Stimulated activated CD4-positive, alpha-beta T cell treated with anti-CD3 and anti-CD28 coated beads, Interleukin-4, amount 100 ng/mL, for 1 hour (primary cell): ENCODE data around the gene AURKAIP1.
"Not testable (repeated sequence)": the region's sequence is repeated elsewhere in the genome, so short reads cannot be mapped to it uniquely, and the experiment has no call there.

Experiments used
- DNase-seq: peaks from one replicate; pipeline ENCODE4 v3.0.0-alpha.2; 2020

The AURKAIP1 gene

GRCh38 chr1:1406101-1406820, 31.3 kb upstream of the AURKAIP1 start:
- DNase-seq, result no peak

GRCh38 chr1:1403653-1404052, 28.6 kb upstream of the AURKAIP1 start:
- no peak for DNase-seq

GRCh38 chr1:1402901-1403392, 27.9 kb upstream of the AURKAIP1 start:
- not testable (repeated sequence) for DNase-seq

- DNase-seq, result peak; percentile 51
Observed at GRCh38 chr1:1402072-1402900, 27.3 kb upstream of the AURKAIP1 start.

- DNase-seq, result no peak
Observed at GRCh38 chr1:1401457-1402010, 26.5 kb upstream of the AURKAIP1 start.

- DNase-seq, result no peak
Observed at GRCh38 chr1:1400576-1401456, 25.8 kb upstream of the AURKAIP1 start.

- DNase-seq, result peak; percentile 33
Observed at GRCh38 chr1:1399872-1400575, 25.0 kb upstream of the AURKAIP1 start.

- peak; percentile 100 for DNase-seq
Observed at GRCh38 chr1:1399187-1399871, 24.3 kb upstream of the AURKAIP1 start, which contains the start of gene CCNL2. TSS of gene CCNL2 (minus strand) at chr1:1399335. CDS start at chr1:1399306, 29 bp downstream.

- no peak for DNase-seq
Observed at GRCh38 chr1:1398677-1399186, 23.7 kb upstream of the AURKAIP1 start.

GRCh38 chr1:1397839-1398523, 23.0 kb upstream of the AURKAIP1 start:
- no peak for DNase-seq

GRCh38 chr1:1395166-1395565, 20.2 kb upstream of the AURKAIP1 start:
- no peak for DNase-seq

GRCh38 chr1:1394116-1394515, 19.1 kb upstream of the AURKAIP1 start:
- DNase-seq, result no peak

GRCh38 chr1:1393428-1393827, 18.4 kb upstream of the AURKAIP1 start:
- DNase-seq, result no peak

- DNase-seq, result no peak
Observed at GRCh38 chr1:1393014-1393413, 18.0 kb upstream of the AURKAIP1 start.

- no peak for DNase-seq
Observed at GRCh38 chr1:1391225-1391624, 16.2 kb upstream of the AURKAIP1 start.

- no peak for DNase-seq
Observed at GRCh38 chr1:1390675-1391074, 15.7 kb upstream of the AURKAIP1 start.

- DNase-seq, result no peak
Observed at GRCh38 chr1:1388078-1388472, 13.1 kb upstream of the AURKAIP1 start.

- DNase-seq, result no peak
Observed at GRCh38 chr1:1387098-1388077, 12.4 kb upstream of the AURKAIP1 start.

- no peak for DNase-seq
Observed at GRCh38 chr1:1385931-1386330, 10.9 kb upstream of the AURKAIP1 start.
